ENCODE measurements around the gene SLC1A4.
"Not testable (repeated sequence)": the region's sequence is repeated elsewhere in the genome, so short reads cannot be mapped to it uniquely, and the experiment has no call there.

Gene SLC1A4

GRCh38 chr2:64952511-64953482, 36.4 kb upstream of the SLC1A4 start:
- peak; percentile 66 for DNase-seq (ENCODE audit: low read depth)
- H3K4me3 ChIP-seq (replicated peaks; ENCODE audit: low read depth, low read length) = no peak overlapping the region
- TF ChIP-seq CTCF (IDR thresholded peaks at IDR 0.05; ENCODE audit: low read length, missing control alignments) = no peak

- no peak for DNase-seq (ENCODE audit: low read depth)
- H3K4me3 ChIP-seq (replicated peaks; ENCODE audit: low read depth, low read length) = no peak overlapping the region
- no peak for TF ChIP-seq CTCF (IDR thresholded peaks at IDR 0.05; ENCODE audit: low read length, missing control alignments)
These were observed 33.7 kb upstream of the SLC1A4 start for GRCh38 chr2:64955467-64955866.

GRCh38 chr2:64957109-64957903, 31.9 kb upstream of the SLC1A4 start:
- DNase-seq (ENCODE audit: low read depth) = no peak
- TF ChIP-seq CTCF (IDR thresholded peaks at IDR 0.05; ENCODE audit: low read length, missing control alignments) = no peak
- H3K4me3 ChIP-seq (replicated peaks; ENCODE audit: low read depth, low read length) = no peak overlapping the region

DNA sequence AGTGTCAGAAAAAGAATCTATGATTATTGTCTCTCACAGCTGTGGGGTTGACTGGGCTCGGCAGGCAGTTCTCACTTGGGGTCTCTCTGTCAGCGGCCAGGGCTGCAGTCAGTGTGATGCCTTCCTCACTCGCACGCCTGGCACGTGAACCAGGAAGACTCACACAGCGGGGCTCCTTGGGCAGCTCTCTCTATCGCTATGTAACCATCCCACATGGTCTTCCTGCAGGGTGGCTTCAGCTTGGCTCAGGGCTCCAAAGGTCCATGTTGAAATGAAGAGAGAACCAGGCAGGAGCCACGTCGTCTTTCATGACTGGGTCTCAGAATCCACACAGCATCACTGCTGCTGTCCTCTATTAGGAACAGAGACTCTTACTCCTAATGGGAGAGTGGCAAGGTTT, 30.6 kb upstream of the SLC1A4 start:
- no peak for TF ChIP-seq CTCF (IDR thresholded peaks at IDR 0.05; ENCODE audit: low read length, missing control alignments)
- no peak for DNase-seq (ENCODE audit: low read depth)
- no peak overlapping the region for H3K4me3 ChIP-seq (replicated peaks; ENCODE audit: low read depth, low read length)

DNA sequence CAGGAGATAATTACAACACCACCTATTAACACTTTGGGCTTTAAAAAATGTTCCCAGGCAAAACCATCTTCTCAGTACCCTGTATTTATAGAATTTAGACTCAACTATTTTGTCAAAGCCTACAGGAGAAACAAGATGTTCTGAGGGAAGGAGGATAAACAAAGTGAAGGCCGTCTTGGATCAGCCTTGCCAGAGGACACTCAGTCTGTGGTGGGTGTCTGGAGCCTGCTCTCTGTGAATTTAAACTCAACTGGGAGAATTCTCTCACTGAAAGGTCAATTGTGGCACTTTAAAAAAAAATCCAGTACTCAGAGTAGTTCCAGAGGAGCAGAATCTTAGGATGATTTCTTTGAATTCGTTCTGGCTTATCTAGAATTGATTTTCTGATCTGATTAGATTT, 28.4 kb upstream of the SLC1A4 start:
- no peak for TF ChIP-seq CTCF (IDR thresholded peaks at IDR 0.05; ENCODE audit: low read length, missing control alignments)
- DNase-seq (ENCODE audit: low read depth) = no peak
- no peak overlapping the region for H3K4me3 ChIP-seq (replicated peaks; ENCODE audit: low read depth, low read length)

- not testable (repeated sequence) for DNase-seq (ENCODE audit: low read depth); H3K4me3 ChIP-seq (replicated peaks; ENCODE audit: low read depth, low read length)
These were observed 26.1 kb upstream of the SLC1A4 start for GRCh38 chr2:64963138-64963537.

DNA sequence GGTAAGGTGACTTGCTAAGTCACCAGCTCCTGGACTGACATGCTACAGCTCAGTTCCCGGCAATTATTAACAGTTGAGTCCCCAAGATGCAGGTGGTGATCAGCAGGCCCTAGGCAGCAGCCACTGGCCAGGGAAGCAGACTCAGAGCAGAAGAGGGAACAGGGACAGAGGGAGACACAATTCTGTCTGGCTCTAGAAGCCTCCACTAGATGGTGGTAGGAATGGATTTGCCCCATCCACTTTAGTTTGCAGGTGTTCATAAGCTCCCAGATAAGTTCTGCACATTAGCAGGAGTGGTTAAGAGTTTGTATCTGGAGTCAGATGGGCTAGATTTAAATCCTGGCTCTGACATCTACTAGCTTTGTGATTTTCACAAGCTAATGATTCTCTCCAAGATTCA, 25.5 kb upstream of the SLC1A4 start:
- DNase-seq (ENCODE audit: low read depth) = no peak
- no peak for TF ChIP-seq CTCF (IDR thresholded peaks at IDR 0.05; ENCODE audit: low read length, missing control alignments)
- H3K4me3 ChIP-seq (replicated peaks; ENCODE audit: low read depth, low read length) = no peak overlapping the region
